GM12864 (cell line): ENCODE data around the gene SCARF1.

ENCODE experiments used
- DNase-seq: peaks from one replicate; pipeline ENCODE4 v3.0.0-alpha.2; 2011; ENCODE audit warnings: low read depth
- H3K4me3 ChIP-seq: 2 replicates; pipeline ENCODE4 v1.5.1; 2011; ENCODE audit warnings: mild to moderate bottlenecking, low read depth, low read length, control low read depth
- TF ChIP-seq, protein P1 (sequence below): IDR thresholded peaks from 2 replicates; pipeline ENCODE4 v1.5.1; 2011; ENCODE audit warnings: low read depth, mild to moderate bottlenecking, moderate library complexity, low read length, control low read depth, inconsistent platforms; ENCODE audit errors: missing control alignments

Gene SCARF1

GRCh38 chr17:1651559-1651844, 6.0 kb upstream of the SCARF1 start:
- H3K4me3 ChIP-seq: no peak overlapping the region
- DNase-seq: no peak
- TF ChIP-seq, protein P1, sequence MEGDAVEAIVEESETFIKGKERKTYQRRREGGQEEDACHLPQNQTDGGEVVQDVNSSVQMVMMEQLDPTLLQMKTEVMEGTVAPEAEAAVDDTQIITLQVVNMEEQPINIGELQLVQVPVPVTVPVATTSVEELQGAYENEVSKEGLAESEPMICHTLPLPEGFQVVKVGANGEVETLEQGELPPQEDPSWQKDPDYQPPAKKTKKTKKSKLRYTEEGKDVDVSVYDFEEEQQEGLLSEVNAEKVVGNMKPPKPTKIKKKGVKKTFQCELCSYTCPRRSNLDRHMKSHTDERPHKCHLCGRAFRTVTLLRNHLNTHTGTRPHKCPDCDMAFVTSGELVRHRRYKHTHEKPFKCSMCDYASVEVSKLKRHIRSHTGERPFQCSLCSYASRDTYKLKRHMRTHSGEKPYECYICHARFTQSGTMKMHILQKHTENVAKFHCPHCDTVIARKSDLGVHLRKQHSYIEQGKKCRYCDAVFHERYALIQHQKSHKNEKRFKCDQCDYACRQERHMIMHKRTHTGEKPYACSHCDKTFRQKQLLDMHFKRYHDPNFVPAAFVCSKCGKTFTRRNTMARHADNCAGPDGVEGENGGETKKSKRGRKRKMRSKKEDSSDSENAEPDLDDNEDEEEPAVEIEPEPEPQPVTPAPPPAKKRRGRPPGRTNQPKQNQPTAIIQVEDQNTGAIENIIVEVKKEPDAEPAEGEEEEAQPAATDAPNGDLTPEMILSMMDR: no peak

DNA sequence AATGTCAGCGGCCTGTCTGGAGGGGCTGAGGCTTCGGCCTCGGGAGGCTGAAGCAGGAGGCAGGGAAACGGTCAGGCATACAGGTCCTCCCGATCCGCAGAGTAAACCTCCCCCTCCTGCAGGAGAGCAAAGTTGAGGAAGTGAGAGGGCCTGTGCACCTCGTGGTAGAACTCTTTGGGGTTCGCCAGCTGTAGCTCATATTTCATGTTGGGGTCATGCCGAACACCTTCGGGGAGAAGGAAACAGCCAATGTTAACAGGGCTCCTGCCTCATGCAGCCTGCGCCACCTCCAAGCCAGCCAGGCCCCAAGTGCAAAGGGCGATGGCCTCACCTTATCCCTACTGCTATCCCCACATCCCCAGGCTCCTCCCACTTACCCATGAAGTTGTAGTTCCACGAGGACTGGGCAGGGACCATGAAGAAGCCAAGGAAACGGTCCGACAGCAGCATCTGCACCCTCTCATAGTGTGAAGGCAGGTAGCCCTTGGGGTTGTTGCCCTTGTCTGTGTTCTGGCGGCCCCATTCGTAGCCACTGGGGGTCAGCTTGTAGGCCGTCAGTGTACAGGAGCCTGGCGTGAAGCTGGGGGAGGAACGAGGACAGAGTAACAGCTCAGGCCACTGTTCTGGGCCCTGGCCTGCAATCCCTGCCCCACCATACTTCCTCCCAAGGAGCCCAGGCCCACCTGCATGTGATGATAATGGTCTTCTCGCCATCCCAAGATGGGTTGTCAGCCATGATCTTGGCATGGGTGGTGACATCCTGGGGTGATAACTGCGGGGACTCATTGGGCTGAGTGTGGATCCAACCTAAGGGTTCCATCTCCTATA, 5.4 kb upstream of the SCARF1 start:
- TF ChIP-seq, protein P1: no peak
- no peak for DNase-seq

DNA sequence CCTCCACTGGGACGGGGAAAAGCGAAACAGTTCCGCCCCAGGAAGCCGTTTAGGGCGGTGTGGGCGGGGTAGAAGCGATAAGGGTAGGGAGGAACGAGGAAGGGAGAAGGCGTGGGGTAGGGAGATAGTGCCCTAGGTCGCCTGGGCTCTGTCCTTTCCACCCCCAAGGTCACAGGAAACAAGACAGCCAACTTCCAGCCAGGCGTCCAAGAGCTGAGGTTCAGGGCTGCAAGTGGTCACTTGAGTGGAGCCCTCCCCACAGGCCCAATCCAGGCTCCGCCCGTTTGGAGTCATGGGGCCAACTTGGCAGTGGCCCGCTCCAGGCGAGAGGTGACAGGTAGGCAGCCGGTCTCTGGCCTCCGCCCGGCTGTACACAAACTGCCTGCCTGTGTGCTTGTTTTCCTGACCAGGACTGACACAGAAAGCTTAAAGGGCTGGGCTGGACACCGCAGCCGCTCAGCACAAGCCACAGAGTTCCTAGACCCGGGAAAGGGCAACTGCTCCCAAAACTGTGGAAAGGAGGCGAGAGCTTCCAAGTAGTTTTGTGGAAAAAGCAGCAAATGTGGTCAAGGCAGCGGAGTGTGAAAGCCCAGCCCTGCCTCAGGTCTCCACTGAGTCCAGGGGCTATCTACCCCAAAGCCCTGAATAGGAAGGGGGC, 4.4 kb upstream of the SCARF1 start, which contains the start of gene RILP:
RILP (minus strand) TSS at position 23 of the 658 bp plus-strand sequence. CDS start 62 bp downstream, outside the sequence.
- DNase-seq: no peak
- TF ChIP-seq, protein P1: no peak
- H3K4me3 ChIP-seq: peak within 1 kb of the TSS; percentile 63

More for the DNA sequence above, 5.4 kb upstream of the SCARF1 start:
- H3K4me3 ChIP-seq: no peak overlapping the region

GRCh38 chr17:1648963-1649843, 3.7 kb upstream of the SCARF1 start:
- peak overlapping the region; percentile 63 for H3K4me3 ChIP-seq
- DNase-seq: peak; percentile 82

GRCh38 chr17:1648173-1648962, 2.8 kb upstream of the SCARF1 start:
- no peak for DNase-seq
- TF ChIP-seq, protein P1: peak; percentile 12
- H3K4me3 ChIP-seq: peak overlapping the region; percentile 61

More at GRCh38 chr17:1648963-1649843, 3.7 kb upstream of the SCARF1 start:
- TF ChIP-seq, protein P1: peak; percentile 90

- TF ChIP-seq, protein P1: no peak
- H3K4me3 ChIP-seq: no peak overlapping the region
- no peak for DNase-seq
Observed at GRCh38 chr17:1647802-1648171, 2.3 kb upstream of the SCARF1 start.
